ENCODE measurements around the gene PPP1R3E. TPM values are rescaled to one million over a fixed set of nuclear protein-coding genes. Genes with fewer than 3 reads are reported as not detected.

PPP1R3E gene
- total RNA-seq, 4 donors from 2014 or later: 9.1 to 13.9 (median 11.0) TPM

GRCh38 chr14:23321572-23322547 lies 19.2 kb upstream of the PPP1R3E start:
- no peaks in the 10 kb centered on the region for H3K27me3 ChIP-seq
- peak overlapping the region; percentile 98 to 99 (median 98) for H3K27ac ChIP-seq
- peak; percentile 58 for DNase-seq
- peak overlapping the region; percentile 92 to 99 (median 97) for H3K4me3 ChIP-seq
- in situ Hi-C loops (cut with MboI; ENCODE audit: low pct_ligation_motif_present in 1 of 4, low pct_unique_long_range_greater_than_20kb in 1 of 4, low sequenced_read_pairs in 3 of 4) (no loop called here), intact Hi-C loops (cut with DNase I; ENCODE audit: low total_unique reads) (no loop called here)
- H3K36me3 ChIP-seq: peaks cover 0 to 25% (median 8%) of the 10 kb centered on the region in 4 donors
- H3K4me1 ChIP-seq: peaks cover 10 to 21% (median 18%) of the 10 kb centered on the region in 4 donors
- TF ChIP-seq EP300 (IDR thresholded peaks at IDR 0.05; ENCODE audit: low read depth) (no peak), POLR2A (IDR thresholded peaks at IDR 0.05) (peak; percentile 39), POLR2AphosphoS5 (IDR thresholded peaks at IDR 0.05) (peak; percentile 25 to 48 (median 48))
- TF ChIP-seq, protein P1, sequence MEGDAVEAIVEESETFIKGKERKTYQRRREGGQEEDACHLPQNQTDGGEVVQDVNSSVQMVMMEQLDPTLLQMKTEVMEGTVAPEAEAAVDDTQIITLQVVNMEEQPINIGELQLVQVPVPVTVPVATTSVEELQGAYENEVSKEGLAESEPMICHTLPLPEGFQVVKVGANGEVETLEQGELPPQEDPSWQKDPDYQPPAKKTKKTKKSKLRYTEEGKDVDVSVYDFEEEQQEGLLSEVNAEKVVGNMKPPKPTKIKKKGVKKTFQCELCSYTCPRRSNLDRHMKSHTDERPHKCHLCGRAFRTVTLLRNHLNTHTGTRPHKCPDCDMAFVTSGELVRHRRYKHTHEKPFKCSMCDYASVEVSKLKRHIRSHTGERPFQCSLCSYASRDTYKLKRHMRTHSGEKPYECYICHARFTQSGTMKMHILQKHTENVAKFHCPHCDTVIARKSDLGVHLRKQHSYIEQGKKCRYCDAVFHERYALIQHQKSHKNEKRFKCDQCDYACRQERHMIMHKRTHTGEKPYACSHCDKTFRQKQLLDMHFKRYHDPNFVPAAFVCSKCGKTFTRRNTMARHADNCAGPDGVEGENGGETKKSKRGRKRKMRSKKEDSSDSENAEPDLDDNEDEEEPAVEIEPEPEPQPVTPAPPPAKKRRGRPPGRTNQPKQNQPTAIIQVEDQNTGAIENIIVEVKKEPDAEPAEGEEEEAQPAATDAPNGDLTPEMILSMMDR (IDR thresholded peaks at IDR 0.05): no peak
- H3K9me3 ChIP-seq: no peaks in the 10 kb centered on the region
- 0 to 3% methylated on average over 6 to 24 of the region's 64 CpGs for WGBS, 2 donors (ENCODE audit: low coverage in 1 of 2)

DNA sequence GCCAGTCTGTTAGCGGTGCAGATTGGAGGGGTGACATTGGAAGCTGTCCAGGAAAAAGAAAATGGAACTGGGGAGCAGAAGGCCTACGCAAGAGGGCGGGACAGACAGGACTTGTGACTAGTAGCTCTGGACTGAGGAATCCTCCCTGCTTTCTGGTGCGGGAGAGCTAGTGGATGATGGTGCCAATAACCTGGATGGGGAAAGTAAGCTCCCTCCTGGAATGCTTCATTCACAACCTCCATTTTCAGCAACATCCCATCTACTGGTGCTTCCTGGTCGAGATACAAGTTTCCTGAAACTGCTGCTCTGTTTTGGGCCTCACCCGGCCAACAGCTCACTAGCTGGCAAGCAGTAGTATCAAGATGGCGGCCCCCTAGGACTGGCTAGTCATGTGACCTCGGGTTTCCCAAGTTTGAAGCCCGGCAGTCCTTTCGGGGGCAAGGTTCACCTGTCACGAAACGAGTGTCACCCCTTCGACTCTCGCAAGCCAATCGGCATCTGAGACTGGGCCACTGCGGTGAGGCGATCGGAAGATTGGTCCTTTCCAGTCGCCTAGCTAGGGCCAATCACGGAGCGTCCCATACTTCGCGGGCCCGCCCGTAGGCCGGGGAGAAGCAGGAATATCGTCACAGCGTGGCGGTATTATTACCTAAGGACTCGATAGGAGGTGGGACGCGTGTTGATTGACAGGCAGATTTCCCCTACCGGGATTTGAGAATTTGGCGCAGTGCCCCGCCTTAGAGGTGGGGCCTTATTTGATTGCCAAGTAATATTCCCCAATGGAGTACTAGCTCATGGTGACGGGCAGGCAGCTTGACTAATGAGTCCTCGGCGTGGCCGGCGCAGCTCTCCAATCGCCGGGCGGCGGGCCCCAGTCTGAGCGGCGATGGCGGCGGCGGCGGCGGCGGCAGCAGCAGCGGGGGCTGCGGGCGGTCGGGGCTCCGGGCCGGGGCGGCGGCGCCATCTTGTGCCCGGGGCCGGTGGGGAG lies 18.2 kb upstream of the PPP1R3E start, which contains the start of gene PABPN1:
Gene PABPN1, plus strand, starts transcription at position 874 of the 988 bp plus-strand sequence. Its CDS starts 13 bp downstream, at position 887.
- peaks cover 0 to 25% (median 8%) of the 10 kb centered on the region in 4 donors for H3K36me3 ChIP-seq
- in situ Hi-C loops (cut with MboI; ENCODE audit: low pct_ligation_motif_present in 1 of 4, low pct_unique_long_range_greater_than_20kb in 1 of 4, low sequenced_read_pairs in 3 of 4): no loop called here
- TF ChIP-seq POLR2A (IDR thresholded peaks at IDR 0.05) (peak; percentile 55), EP300 (IDR thresholded peaks at IDR 0.05; ENCODE audit: low read depth) (no peak), POLR2AphosphoS5 (IDR thresholded peaks at IDR 0.05) (peak; percentile 50 to 82 (median 72))
- no peaks in the 10 kb centered on the region for H3K9me3 ChIP-seq
- peak within 1 kb of the TSS; percentile 98 to 99 (median 98) for H3K27ac ChIP-seq
- intact Hi-C loops (cut with DNase I; ENCODE audit: low total_unique reads): no loop called here
- peak; percentile 100 for DNase-seq
- no peaks in the 10 kb centered on the region for H3K27me3 ChIP-seq
- WGBS, 2 donors (ENCODE audit: low coverage in 1 of 2): 7 to 40% methylated on average over 1 to 43 of the region's 63 CpGs
- peaks cover 10 to 21% (median 18%) of the 10 kb centered on the region in 4 donors for H3K4me1 ChIP-seq
- peak within 1 kb of the TSS; percentile 92 to 99 (median 97) for H3K4me3 ChIP-seq

GRCh38 chr14:23319746-23320583 lies 17.3 kb upstream of the PPP1R3E start:
- Histone ChIP-seq H3K4me3 (peak overlapping the region in 3 of 4 donors; percentile 20 to 97 (median 43)), H3K36me3 (peaks cover 0 to 19% (median 8%) of the 10 kb centered on the region in 4 donors), H3K4me1 (peaks cover 10 to 21% (median 18%) of the 10 kb centered on the region in 4 donors), H3K27ac (peak overlapping the region; percentile 90 to 99 (median 96)), H3K27me3 (no peaks in the 10 kb centered on the region), H3K9me3 (no peaks in the 10 kb centered on the region)
- in situ Hi-C loops (cut with MboI; ENCODE audit: low pct_ligation_motif_present in 1 of 4, low pct_unique_long_range_greater_than_20kb in 1 of 4, low sequenced_read_pairs in 3 of 4): no loop called here
- intact Hi-C loops (cut with DNase I; ENCODE audit: low total_unique reads): no loop called here
- no peak for DNase-seq
- 87 to 92% methylated on average over 15 to 17 of the region's 17 CpGs for WGBS, 2 donors (ENCODE audit: low coverage in 1 of 2)
- no peak for TF ChIP-seq POLR2A (IDR thresholded peaks at IDR 0.05)

DNA sequence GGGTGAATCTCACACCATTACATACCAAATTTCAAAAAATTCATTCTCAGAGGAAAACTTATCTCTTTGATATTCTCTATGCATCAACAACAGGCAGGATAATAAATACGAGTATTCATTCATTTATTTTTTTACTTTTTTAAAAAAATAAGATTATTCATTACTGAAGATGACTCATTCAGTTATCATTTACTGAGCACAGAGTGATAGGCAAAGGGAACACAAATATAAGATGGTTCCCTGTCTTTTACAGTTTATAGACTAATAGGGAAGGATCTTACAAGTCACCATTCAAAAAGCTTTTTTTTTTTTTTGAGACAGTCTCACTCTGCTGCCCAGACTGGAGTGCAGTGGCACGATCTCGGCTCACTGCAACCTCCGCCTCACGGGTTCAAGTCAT lies 13.6 kb upstream of the PPP1R3E start:
- Histone ChIP-seq H3K27me3 (no peaks in the 10 kb centered on the region), H3K4me1 (peaks cover 0 to 7% (median 6%) of the 10 kb centered on the region in 4 donors), H3K27ac (no peak overlapping the region), H3K9me3 (no peaks in the 10 kb centered on the region), H3K36me3 (peaks cover 0 to 3% (median 0%) of the 10 kb centered on the region in 4 donors), H3K4me3 (no peak overlapping the region)
- WGBS, 2 donors (ENCODE audit: low coverage in 1 of 2): 78 to 90% methylated on average over 3 to 5 of the region's 5 CpGs
- TF ChIP-seq POLR2AphosphoS5 (IDR thresholded peaks at IDR 0.05) (no peak), EP300 (IDR thresholded peaks at IDR 0.05; ENCODE audit: low read depth) (no peak), POLR2A (IDR thresholded peaks at IDR 0.05) (no peak)
- TF ChIP-seq, protein P1 (IDR thresholded peaks at IDR 0.05): no peak
- intact Hi-C loops (cut with DNase I; ENCODE audit: low total_unique reads) (no loop called here), in situ Hi-C loops (cut with MboI; ENCODE audit: low pct_ligation_motif_present in 1 of 4, low pct_unique_long_range_greater_than_20kb in 1 of 4, low sequenced_read_pairs in 3 of 4) (no loop called here)
- no peak for DNase-seq
